HepG2 (cell line): ENCODE measurements around the gene TOP3B. TPM values are rescaled to one million over a fixed set of nuclear protein-coding genes. Genes with fewer than 3 reads are reported as not detected.

Experiments used
- ARID3A ChIP-seq: IDR thresholded peaks from 2 replicates; pipeline ENCODE4 v1.6.1; 2012; ENCODE audit warnings: low read depth, low read length, improper control_type of control experiment
- CEBPG ChIP-seq: IDR thresholded peaks from 2 replicates; pipeline ENCODE4 v1.6.1; 2016
- CSRNP1 ChIP-seq: sonication (generic); formaldehyde crosslinking; IDR thresholded peaks from 2 replicates; pipeline ENCODE4 v1.8.1; 2023; ENCODE audit warnings: mild to moderate bottlenecking, missing genetic modification reagents
- ESRRA ChIP-seq: sonication (generic); formaldehyde crosslinking; IDR thresholded peaks from 2 replicates; pipeline ENCODE4 v1.5.1; 2020; ENCODE audit warnings: mild to moderate bottlenecking, low read depth, missing genetic modification reagents
- HINFP ChIP-seq: sonication (generic); formaldehyde crosslinking; IDR thresholded peaks from 2 replicates; pipeline ENCODE4 v1.4.0; 2020; ENCODE audit warnings: low read depth, mild to moderate bottlenecking, missing genetic modification reagents
- KDM2A ChIP-seq: sonication (generic); formaldehyde crosslinking; IDR thresholded peaks from 2 replicates; pipeline ENCODE4 v1.4.0; 2020; ENCODE audit warnings: low read depth, missing genetic modification reagents, borderline replicate concordance
- KLF16 ChIP-seq, 2 experiments: sonication (generic) in 1 of 2; formaldehyde crosslinking in 1 of 2; IDR thresholded peaks; 2 replicates each; pipeline versions ENCODE4 v1.6.1 to v1.8.0; 2016 to 2023; ENCODE audit warnings: missing genetic modification reagents in 2 of 2, missing compliant biosample characterization in 1 of 2
- MLXIP ChIP-seq: sonication (generic); formaldehyde crosslinking; IDR thresholded peaks from 2 replicates; pipeline ENCODE4 v1.9.0; 2021; ENCODE audit warnings: missing genetic modification reagents, borderline replicate concordance
- NCOA2 ChIP-seq: sonication (generic); formaldehyde crosslinking; IDR thresholded peaks from 2 replicates; pipeline ENCODE4 v1.8.0; 2022; ENCODE audit warnings: inconsistent platforms
- NCOR1 ChIP-seq: fragments of 200-600 bp; sonication (generic); IDR thresholded peaks from 2 replicates; pipeline ENCODE4 v1.7.0; 2017; ENCODE audit warnings: antibody characterized with exemption, low read length, borderline replicate concordance
- PBX3 ChIP-seq: sonication (generic); formaldehyde crosslinking; IDR thresholded peaks from 2 replicates; pipeline ENCODE4 v1.8.1; 2023; ENCODE audit warnings: missing genetic modification reagents, inconsistent platforms, borderline replicate concordance
- PHF5A ChIP-seq: IDR thresholded peaks from one replicate; pipeline ENCODE4 v1.6.1; 2018; ENCODE audit warnings: low read depth, missing genetic modification reagents; ENCODE audit not compliant: unreplicated experiment
- POLR2AphosphoS5 ChIP-seq: IDR thresholded peaks from 2 replicates; pipeline ENCODE4 v1.6.1; 2012; ENCODE audit warnings: low read depth, low read length
- PPARG ChIP-seq: conservative IDR thresholded peaks from 2 replicates; pipeline ENCODE4 v1.6.1; 2016; ENCODE audit warnings: missing biosample characterization, missing genetic modification reagents
- REL ChIP-seq: sonication (generic); formaldehyde crosslinking; conservative IDR thresholded peaks from 2 replicates; pipeline ENCODE4 v1.8.0; 2022; ENCODE audit warnings: mild to moderate bottlenecking, missing genetic modification reagents, moderate library complexity
- ZFP41 ChIP-seq: sonication (generic); formaldehyde crosslinking; IDR thresholded peaks from 2 replicates; pipeline ENCODE4 v1.4.0; 2020; ENCODE audit warnings: mild to moderate bottlenecking, missing genetic modification reagents, borderline replicate concordance
- ZNF367 ChIP-seq: sonication (generic); formaldehyde crosslinking; IDR thresholded peaks from 2 replicates; pipeline ENCODE4 v1.4.0; 2020; ENCODE audit warnings: missing genetic modification reagents, borderline replicate concordance
- ZNF773 ChIP-seq: sonication (generic); formaldehyde crosslinking; IDR thresholded peaks from 2 replicates; pipeline ENCODE4 v1.4.0; 2020; ENCODE audit warnings: missing genetic modification reagents, borderline replicate concordance
- polyA plus RNA-seq, 8 experiments: library from polyadenylated mRNA; depleted of rRNA in 3 of 8; stranded (reverse) in 7 of 8; unstranded in 1 of 8; fragments of >200 nt; fragmentation: Illumina TruSeq in 4 of 8; extraction: Trizol in 4 of 8; gene quantifications; 2 replicates each; pipeline versions ENCODE4 v1.2.1 to v1.2.3, GENCODE V29; 2011 to 2016; ENCODE audit warnings: low read depth in 4 of 8, missing spikeins in 1 of 8, mixed read lengths in 1 of 8; ENCODE audit not compliant: insufficient read depth in 1 of 8
- total RNA-seq, 5 experiments: library from RNA; depleted of rRNA; stranded (reverse); fragments of >200 nt; fragmentation: Illumina TruSeq; extraction: Trizol; gene quantifications; 2 replicates each; pipeline ENCODE4 v1.2.3, GENCODE V29; 2016; ENCODE audit warnings: low read depth in 1 of 5

The TOP3B gene
- total and polyA plus RNA-seq, 2 of the 13 experiments (the other 11 are each of a cell fraction or from before 2014, with no cell fraction given), result 28.5 to 29.7 TPM

- TF ChIP-seq MLXIP (no peak), POLR2AphosphoS5 (no peak), ZNF367 (no peak), ESRRA (CRISPR knock-in tag) (0 out of 2 replicates have a peak, but pooled peaks have one; percentile 35), HINFP (CRISPR knock-in tag) (no peak; the same call in 1 of the 2 replicates), NCOA2 (CRISPR knock-in tag) (peak; percentile 64; the same call in 1 of the 2 replicates), ARID3A (no peak), KLF16 (CRISPR knock-in tag; IDR thresholded peaks at IDR 0.05) (peak in 1 of 2 experiments; percentile 86; a peak in 2 of 4 replicates), KDM2A (CRISPR knock-in tag) (peak; percentile 92), PPARG (0 out of 2 replicates have a peak, but pooled peaks have one; percentile 15), PBX3 (no peak), ZNF773 (CRISPR knock-in tag) (no peak), ZFP41 (CRISPR knock-in tag) (no peak), NCOR1 (no peak), CEBPG (CRISPR knock-in tag) (no peak; the same call in 1 of the 2 replicates), CSRNP1 (CRISPR knock-in tag) (peak; percentile 85; the same call in 1 of the 2 replicates), REL (no peak), PHF5A (no peak)
Measured at GRCh38 chr22:21938071-21938822, 44.3 kb downstream of the TOP3B start (continued).
